GM12891 (cell line): ENCODE results near the gene ESR1.

ENCODE experiments used
- DNase-seq: peaks from one replicate; pipeline ENCODE4 v3.0.0; 2011; ENCODE audit warnings: low spot score; ENCODE audit not compliant: insufficient read length
- FAIRE-seq: peaks from 2 replicates; lab custom pipeline; 2011; peaks lifted over from hg19 to GRCh38; lab: Jason Lieb, UNC
- PAX5 ChIP-seq: IDR thresholded peaks from 2 replicates; pipeline ENCODE4 v1.6.1; 2011; ENCODE audit warnings: low read length, moderate library complexity, mild to moderate bottlenecking; ENCODE audit not compliant: insufficient read depth, severe bottlenecking
- POLR2A ChIP-seq: IDR thresholded peaks from 2 replicates; pipeline ENCODE4 v1.6.1; 2011; ENCODE audit warnings: low read depth, low read length, control low read depth
- POLR2AphosphoS5 ChIP-seq: IDR thresholded peaks from 2 replicates; pipeline ENCODE4 v1.6.1; 2011; ENCODE audit warnings: low read depth, low read length, control low read depth
- POU2F2 ChIP-seq: IDR thresholded peaks from 2 replicates; pipeline ENCODE4 v1.6.1; 2011; ENCODE audit warnings: low read depth, mild to moderate bottlenecking, control low read depth, low read length, moderate library complexity
- SPI1 ChIP-seq: IDR thresholded peaks from 2 replicates; pipeline ENCODE4 v1.6.1; 2011; ENCODE audit warnings: low read depth, low read length, control low read depth
- TAF1 ChIP-seq: IDR thresholded peaks from 2 replicates; pipeline ENCODE4 v1.6.1; 2011; ENCODE audit warnings: low read depth, low read length, control low read depth

Gene ESR1

GRCh38 chr6:152096863-152097496, 289.5 kb downstream of the ESR1 start:
- no peak for DNase-seq
- TF ChIP-seq POLR2A (no peak), PAX5 (no peak), SPI1 (no peak), TAF1 (no peak), POU2F2 (no peak), POLR2AphosphoS5 (no peak)
- no peak for FAIRE-seq

GRCh38 chr6:152098683-152099082, 291.2 kb downstream of the ESR1 start:
- TF ChIP-seq PAX5 (no peak), POU2F2 (no peak), TAF1 (no peak), POLR2AphosphoS5 (no peak), POLR2A (no peak)
- FAIRE-seq, result no peak
- DNase-seq, result no peak

GRCh38 chr6:152099446-152100182, 292.1 kb downstream of the ESR1 start:
- no peak for TF ChIP-seq SPI1
- TF ChIP-seq POU2F2, result no peak
- no peak for TF ChIP-seq POLR2A
- TF ChIP-seq PAX5, result no peak
- no peak for TF ChIP-seq TAF1
- TF ChIP-seq POLR2AphosphoS5, result no peak
- DNase-seq (no peak), FAIRE-seq (no peak)

GRCh38 chr6:152100183-152100618, 292.7 kb downstream of the ESR1 start:
- DNase-seq (no peak), FAIRE-seq (no peak)
- TF ChIP-seq POLR2AphosphoS5 (no peak), POLR2A (no peak), SPI1 (no peak), PAX5 (no peak), TAF1 (no peak), POU2F2 (no peak)

- no peak for TF ChIP-seq PAX5
- no peak for TF ChIP-seq POLR2AphosphoS5
- TF ChIP-seq POLR2A, result no peak
- TF ChIP-seq POU2F2, result no peak
- no peak for TF ChIP-seq SPI1
- no peak for TF ChIP-seq TAF1
- FAIRE-seq (no peak), DNase-seq (no peak)
Observed at GRCh38 chr6:152107973-152108372, 300.5 kb downstream of the ESR1 start.

- DNase-seq (no peak), FAIRE-seq (no peak)
- TF ChIP-seq TAF1, result no peak
- TF ChIP-seq POLR2AphosphoS5, result no peak
- no peak for TF ChIP-seq SPI1
- TF ChIP-seq POU2F2, result no peak
- TF ChIP-seq POLR2A, result no peak
- no peak for TF ChIP-seq PAX5
Observed at GRCh38 chr6:152110886-152111820, 303.7 kb downstream of the ESR1 start.

- TF ChIP-seq POLR2A, result no peak
- TF ChIP-seq SPI1, result no peak
- TF ChIP-seq TAF1, result no peak
- no peak for TF ChIP-seq PAX5
- no peak for TF ChIP-seq POU2F2
- no peak for TF ChIP-seq POLR2AphosphoS5
- FAIRE-seq (no peak), DNase-seq (no peak)
Observed at GRCh38 chr6:152112491-152113261, 305.2 kb downstream of the ESR1 start.
